GM18526 (cell line): ENCODE results near the gene DHX29.

Experiments
- POLR2A ChIP-seq: IDR thresholded peaks from 3 replicates; pipeline ENCODE4 v1.6.1; 2011; ENCODE audit not compliant: insufficient read length; ENCODE audit errors: extremely low read depth

Gene DHX29

GRCh38 chr5:55307383-55308253 is at the start of gene DHX29, which contains the start of gene MTREX:
Gene DHX29, minus strand, starts transcription at chr5:55307694. Its CDS starts 121 bp downstream, at chr5:55307573.
Gene MTREX, plus strand, starts transcription at chr5:55307989. Its CDS starts 25 bp downstream, at chr5:55308014.
- peak; percentile 71 for TF ChIP-seq POLR2A

- TF ChIP-seq POLR2A, result no peak
These were observed 49.4 kb upstream of the DHX29 start for GRCh38 chr5:55356896-55357295.

- no peak for TF ChIP-seq POLR2A
These were observed 43.3 kb upstream of the DHX29 start for GRCh38 chr5:55350754-55351153.

DNA sequence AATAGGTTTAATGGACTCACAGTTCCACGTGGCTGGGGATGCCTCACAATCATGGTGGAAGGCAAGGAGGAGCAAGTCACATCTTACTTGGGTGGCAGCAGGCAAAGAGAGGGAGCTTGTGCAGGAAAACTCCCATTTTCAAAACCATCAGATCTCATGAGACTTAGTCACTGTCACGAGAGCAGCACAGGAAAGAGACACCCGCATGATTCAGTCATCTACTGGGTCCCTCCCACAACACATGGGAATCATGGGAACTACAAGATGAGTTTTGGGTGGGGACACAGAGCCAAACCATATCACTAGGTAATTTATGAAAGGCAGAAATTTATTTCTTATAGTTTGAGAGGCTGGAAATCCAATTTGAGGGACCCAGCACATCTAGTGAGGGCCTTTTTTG is 40.3 kb upstream of the DHX29 start:
- TF ChIP-seq POLR2A, result no peak

GRCh38 chr5:55345327-55345726 is 37.8 kb upstream of the DHX29 start:
- TF ChIP-seq POLR2A, result no peak

DNA sequence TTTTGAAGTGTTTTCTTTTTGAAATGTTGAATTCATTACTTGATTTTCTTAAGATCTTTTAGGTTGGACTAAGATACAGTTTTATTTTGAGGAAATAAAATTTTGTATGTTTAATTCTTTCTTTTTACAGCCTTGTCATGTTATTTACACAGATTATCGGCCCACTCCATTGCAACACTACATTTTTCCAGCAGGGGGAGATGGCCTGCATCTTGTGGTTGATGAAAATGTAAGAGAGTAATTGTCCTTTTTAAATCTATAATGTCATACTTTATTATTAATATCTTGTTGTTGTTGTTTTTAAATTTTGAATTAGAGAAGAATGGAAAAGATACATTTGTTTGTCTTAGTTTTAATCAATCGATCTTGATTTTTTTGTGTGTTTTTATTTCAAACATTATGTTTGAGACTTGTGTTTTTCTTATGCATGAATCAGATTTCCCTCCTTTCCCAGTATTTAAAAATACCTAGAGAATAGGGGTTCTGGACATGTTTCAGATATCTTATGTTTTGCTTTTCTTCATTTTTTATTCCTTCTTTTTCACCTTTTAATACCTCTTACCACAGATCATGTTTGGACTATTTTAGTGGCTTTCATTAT is 37.0 kb upstream of the DHX29 start:
- no peak for TF ChIP-seq POLR2A

- TF ChIP-seq POLR2A, result no peak
These were observed 36.1 kb upstream of the DHX29 start for GRCh38 chr5:55343609-55344008.

DNA sequence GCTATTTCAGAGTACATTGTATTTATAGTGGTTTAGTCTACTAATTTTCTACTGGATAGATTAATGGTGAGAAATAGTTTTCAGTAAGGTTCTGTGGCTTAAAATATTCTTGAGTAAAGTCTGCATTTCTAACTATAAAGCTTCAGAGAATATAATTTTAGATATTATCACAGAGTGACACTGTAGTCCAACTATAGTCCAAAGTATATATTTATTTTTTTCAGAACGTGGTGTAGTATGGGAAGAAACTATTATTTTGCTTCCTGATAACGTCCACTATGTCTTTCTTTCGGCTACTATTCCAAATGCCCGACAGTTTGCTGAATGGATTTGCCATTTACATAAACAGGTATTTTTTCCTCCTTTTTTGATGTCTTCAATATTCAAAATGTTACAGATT is 35.6 kb upstream of the DHX29 start:
- no peak for TF ChIP-seq POLR2A

DNA sequence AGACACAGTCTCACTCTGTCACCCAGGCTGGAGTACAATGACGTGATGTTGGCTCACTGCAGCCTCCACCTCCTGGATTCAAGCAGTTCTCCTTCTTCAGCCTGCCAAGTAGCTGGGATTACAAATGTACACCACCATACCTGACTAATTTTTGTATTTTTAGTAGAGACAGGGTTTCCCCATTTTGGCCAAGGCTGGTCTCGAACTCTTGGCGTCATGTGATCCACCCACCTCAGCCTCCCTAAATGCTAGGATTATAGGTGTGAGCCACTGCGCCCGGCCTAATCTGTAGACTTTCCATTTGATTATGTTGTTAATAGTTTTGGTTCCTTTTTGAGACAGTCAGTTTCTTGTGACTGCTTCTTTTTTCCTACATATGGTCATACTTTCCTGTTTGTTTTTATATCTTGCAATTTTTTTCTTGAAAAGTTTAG is 31.3 kb upstream of the DHX29 start:
- no peak for TF ChIP-seq POLR2A

- no peak for TF ChIP-seq POLR2A
These were observed 30.7 kb upstream of the DHX29 start for GRCh38 chr5:55338092-55338613.

- TF ChIP-seq POLR2A, result no peak
These were observed 26.3 kb upstream of the DHX29 start for GRCh38 chr5:55333811-55334210.

DNA sequence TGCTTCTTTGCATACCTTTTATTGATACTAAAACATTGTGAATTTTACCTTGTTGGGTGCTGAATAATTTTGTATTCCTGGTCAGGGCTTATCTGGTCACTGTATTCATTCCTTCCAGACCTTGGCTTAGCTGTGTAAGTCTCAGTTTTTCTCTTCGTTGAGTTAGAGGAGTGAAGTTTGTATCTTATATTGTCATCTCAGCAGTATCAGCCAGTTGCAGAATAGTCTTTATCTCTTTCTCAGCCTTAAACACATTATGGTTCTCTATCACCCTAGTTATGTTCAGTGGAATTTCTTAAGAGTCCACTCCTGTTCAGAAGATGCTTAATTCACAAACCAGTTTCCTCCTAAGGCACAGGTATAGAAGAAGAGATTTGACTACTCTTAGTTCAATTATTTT is 25.5 kb upstream of the DHX29 start:
- TF ChIP-seq POLR2A, result no peak

GRCh38 chr5:55331321-55331720 is 23.8 kb upstream of the DHX29 start:
- TF ChIP-seq POLR2A, result no peak

DNA sequence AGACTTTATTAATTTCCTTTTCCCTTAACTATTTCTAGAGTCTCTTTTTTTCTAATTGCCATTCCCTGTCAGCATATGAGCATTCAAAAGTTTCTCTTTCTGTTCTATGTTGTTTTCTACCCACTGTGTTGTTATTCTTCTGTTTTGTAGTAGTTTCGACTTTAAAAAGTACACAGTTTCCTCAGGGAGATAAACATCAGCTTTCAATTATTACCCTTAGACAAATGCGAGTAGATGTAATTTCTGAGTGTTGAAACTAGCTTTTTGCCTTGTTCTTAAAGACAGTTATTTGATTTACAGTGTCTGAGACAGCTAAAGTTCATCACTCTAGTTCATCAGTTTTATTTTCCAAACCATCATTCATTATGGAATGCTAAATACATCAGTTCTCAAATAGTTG is 19.8 kb upstream of the DHX29 start:
- TF ChIP-seq POLR2A, result no peak

- TF ChIP-seq POLR2A, result no peak
These were observed 18.1 kb upstream of the DHX29 start for GRCh38 chr5:55325621-55326020.

DNA sequence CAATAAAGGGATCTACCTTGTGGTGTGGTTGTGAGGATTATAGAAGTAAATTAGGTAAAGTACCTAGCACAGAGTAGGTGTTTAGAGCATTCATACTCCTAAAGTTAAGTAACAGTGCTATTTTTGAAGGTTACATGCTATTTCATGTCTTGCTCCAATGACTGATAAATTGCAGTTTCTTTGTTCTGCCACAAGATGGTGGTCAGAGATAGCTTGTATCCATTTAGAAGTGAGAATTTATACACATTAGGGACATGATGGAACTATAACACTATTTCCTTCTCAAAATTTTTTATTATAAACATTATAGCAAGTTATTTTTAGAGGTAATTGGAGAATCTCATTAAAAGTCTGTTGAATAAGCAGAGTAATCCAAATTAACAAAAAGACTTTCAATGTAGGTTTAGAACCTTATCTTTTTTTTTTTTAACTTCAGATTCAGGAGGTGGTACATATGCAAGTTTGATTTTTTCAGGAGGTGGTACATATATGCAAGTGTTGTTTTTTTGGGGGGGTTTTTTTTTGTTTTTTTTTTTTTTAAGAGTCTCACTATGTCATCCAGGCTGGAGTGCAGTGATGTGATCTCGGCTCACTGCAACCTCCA is 17.4 kb upstream of the DHX29 start:
- no peak for TF ChIP-seq POLR2A

GRCh38 chr5:55324006-55324405 is 16.5 kb upstream of the DHX29 start:
- no peak for TF ChIP-seq POLR2A

DNA sequence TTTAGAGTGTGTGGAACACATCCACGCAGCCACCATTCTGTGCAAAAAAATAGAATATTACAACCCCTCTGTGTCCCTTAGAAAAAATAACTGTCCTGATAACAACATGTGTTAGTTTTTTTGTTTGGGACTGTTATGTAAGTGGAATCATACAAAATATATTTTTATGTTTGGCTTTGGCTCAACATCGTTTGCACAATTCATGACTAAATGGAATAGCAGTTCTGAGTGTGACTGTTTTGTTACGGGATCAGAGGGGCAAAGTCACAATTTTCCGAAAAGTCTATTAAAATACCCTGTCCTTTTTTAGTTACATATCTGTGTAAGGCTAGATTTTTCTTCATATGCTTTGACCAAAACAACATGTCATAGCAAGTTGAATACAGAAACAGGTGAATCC is 13.1 kb upstream of the DHX29 start:
- TF ChIP-seq POLR2A, result no peak
